Hepatocyte (in vitro differentiated cells): ENCODE results near the gene FYTTD1.

Experiments used
- EZH2 ChIP-seq: fragments of 200-600 bp; sonication (generic); IDR thresholded peaks from 2 replicates; pipeline ENCODE4 v1.6.1; 2016; ENCODE audit warnings: antibody characterized with exemption, mild to moderate bottlenecking, borderline replicate concordance
- EZH2phosphoT487 ChIP-seq: fragments of 200-600 bp; sonication (generic); IDR thresholded peaks from one replicate; pipeline ENCODE4 v1.6.1; 2018; ENCODE audit warnings: antibody characterized with exemption, mild to moderate bottlenecking, low read depth, moderate library complexity; ENCODE audit not compliant: unreplicated experiment, severe bottlenecking
- TF ChIP-seq, protein P1 (sequence below): fragments of 200-600 bp; sonication (generic); IDR thresholded peaks from 2 replicates; pipeline ENCODE4 v1.5.1; 2016; ENCODE audit warnings: antibody characterized with exemption, mild to moderate bottlenecking; ENCODE audit not compliant: poor library complexity

DNA sequence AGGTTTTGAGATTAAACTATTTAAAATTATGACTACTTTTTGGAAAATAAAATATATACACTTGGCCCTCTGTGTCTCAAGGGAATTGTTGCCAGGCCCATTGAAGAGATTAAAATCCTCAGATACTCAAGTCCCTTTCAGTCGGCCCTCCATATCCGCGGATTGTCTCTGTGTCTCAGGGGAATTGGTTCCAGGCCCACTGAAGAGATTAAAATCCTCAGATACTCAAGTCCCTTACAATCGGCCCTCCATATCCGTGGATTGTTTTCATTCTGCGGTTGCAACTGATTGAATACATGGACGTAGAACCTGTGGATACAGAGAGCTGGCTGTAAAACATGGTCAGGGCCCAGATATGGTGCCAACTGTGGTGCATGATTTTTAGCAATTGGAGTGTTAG is 25.6 kb downstream of the FYTTD1 start:
- TF ChIP-seq, protein P1, sequence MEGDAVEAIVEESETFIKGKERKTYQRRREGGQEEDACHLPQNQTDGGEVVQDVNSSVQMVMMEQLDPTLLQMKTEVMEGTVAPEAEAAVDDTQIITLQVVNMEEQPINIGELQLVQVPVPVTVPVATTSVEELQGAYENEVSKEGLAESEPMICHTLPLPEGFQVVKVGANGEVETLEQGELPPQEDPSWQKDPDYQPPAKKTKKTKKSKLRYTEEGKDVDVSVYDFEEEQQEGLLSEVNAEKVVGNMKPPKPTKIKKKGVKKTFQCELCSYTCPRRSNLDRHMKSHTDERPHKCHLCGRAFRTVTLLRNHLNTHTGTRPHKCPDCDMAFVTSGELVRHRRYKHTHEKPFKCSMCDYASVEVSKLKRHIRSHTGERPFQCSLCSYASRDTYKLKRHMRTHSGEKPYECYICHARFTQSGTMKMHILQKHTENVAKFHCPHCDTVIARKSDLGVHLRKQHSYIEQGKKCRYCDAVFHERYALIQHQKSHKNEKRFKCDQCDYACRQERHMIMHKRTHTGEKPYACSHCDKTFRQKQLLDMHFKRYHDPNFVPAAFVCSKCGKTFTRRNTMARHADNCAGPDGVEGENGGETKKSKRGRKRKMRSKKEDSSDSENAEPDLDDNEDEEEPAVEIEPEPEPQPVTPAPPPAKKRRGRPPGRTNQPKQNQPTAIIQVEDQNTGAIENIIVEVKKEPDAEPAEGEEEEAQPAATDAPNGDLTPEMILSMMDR: no peak
- TF ChIP-seq EZH2 (no peak), EZH2phosphoT487 (no peak)
